Neural crest cell (in vitro differentiated cells): ENCODE results near the gene PPP1R26. TPM values are rescaled to one million over a fixed set of nuclear protein-coding genes. Genes with fewer than 3 reads are reported as not detected.

Experiments
- DNase-seq: peaks from one replicate; pipeline ENCODE4 v3.0.0; 2021; ENCODE audit warnings: low read depth, mixed read lengths, low spot score
- H3K27ac Mint-ChIP-seq: one replicate; pipeline ENCODE4 v1.8.0; 2021; ENCODE audit warnings: mild to moderate bottlenecking, mixed read lengths; ENCODE audit not compliant: unreplicated experiment
- H3K27me3 Mint-ChIP-seq: 2 replicates; pipeline ENCODE4 v1.8.0; 2021; ENCODE audit warnings: low read depth, mild to moderate bottlenecking, mixed read lengths
- H3K36me3 Mint-ChIP-seq: 2 replicates; pipeline ENCODE4 v1.8.0; 2021; ENCODE audit warnings: low read depth, mild to moderate bottlenecking, mixed read lengths
- H3K4me1 Mint-ChIP-seq: 2 replicates; pipeline ENCODE4 v1.8.0; 2021; ENCODE audit warnings: mixed read lengths
- H3K4me3 Mint-ChIP-seq: one replicate; pipeline ENCODE4 v1.8.0; 2021; ENCODE audit warnings: mild to moderate bottlenecking, mixed read lengths
- H3K9me3 Mint-ChIP-seq: 2 replicates; pipeline ENCODE4 v1.8.0; 2021; ENCODE audit warnings: mixed read lengths
- CTCF ChIP-seq: fragments of 200-600 bp; sonication (generic); conservative IDR thresholded peaks from 2 replicates; pipeline ENCODE4 v1.5.0; 2021; ENCODE audit warnings: antibody characterized with exemption, mild to moderate bottlenecking
- total RNA-seq: library from RNA; stranded (reverse); gene quantifications from 2 replicates; pipeline ENCODE4 v1.2.1, GENCODE V29; 2021

PPP1R26 gene
- total RNA-seq, 1 donor from 2014 or later: 27.5 TPM

- Mint-ChIP-seq H3K36me3 (no peaks in the 10 kb centered on the region), H3K27me3 (no peaks in the 10 kb centered on the region), H3K27ac (no peak overlapping the region), H3K4me3 (no peak overlapping the region), H3K9me3 (no peaks in the 10 kb centered on the region), H3K4me1 (no peaks in the 10 kb centered on the region)
- TF ChIP-seq CTCF: no peak
- DNase-seq: no peak
These were observed 8.9 kb downstream of the PPP1R26 start for GRCh38 chr9:135488527-135488926.

GRCh38 chr9:135489188-135489906 lies 9.8 kb downstream of the PPP1R26 start:
- no peak overlapping the region for H3K4me3 Mint-ChIP-seq
- no peaks in the 10 kb centered on the region for H3K36me3 Mint-ChIP-seq
- H3K27me3 Mint-ChIP-seq: no peaks in the 10 kb centered on the region
- H3K9me3 Mint-ChIP-seq: no peaks in the 10 kb centered on the region
- no peaks in the 10 kb centered on the region for H3K4me1 Mint-ChIP-seq
- DNase-seq: no peak
- no peak overlapping the region for H3K27ac Mint-ChIP-seq
- TF ChIP-seq CTCF: no peak

- no peak for DNase-seq
- Mint-ChIP-seq H3K9me3 (no peaks in the 10 kb centered on the region), H3K27ac (no peak overlapping the region), H3K27me3 (no peaks in the 10 kb centered on the region), H3K36me3 (no peaks in the 10 kb centered on the region), H3K4me1 (no peaks in the 10 kb centered on the region), H3K4me3 (no peak overlapping the region)
- no peak for TF ChIP-seq CTCF
These were observed 10.7 kb downstream of the PPP1R26 start for GRCh38 chr9:135490166-135490870.

GRCh38 chr9:135490980-135491464 lies 11.4 kb downstream of the PPP1R26 start:
- Mint-ChIP-seq H3K4me1 (no peaks in the 10 kb centered on the region), H3K9me3 (no peaks in the 10 kb centered on the region), H3K27me3 (no peaks in the 10 kb centered on the region), H3K36me3 (no peaks in the 10 kb centered on the region), H3K4me3 (no peak overlapping the region), H3K27ac (no peak overlapping the region)
- TF ChIP-seq CTCF: no peak
- DNase-seq: no peak

- Mint-ChIP-seq H3K27ac (no peak overlapping the region), H3K4me3 (no peak overlapping the region), H3K27me3 (no peaks in the 10 kb centered on the region), H3K36me3 (no peaks in the 10 kb centered on the region), H3K4me1 (no peaks in the 10 kb centered on the region), H3K9me3 (no peaks in the 10 kb centered on the region)
- no peak for DNase-seq
- no peak for TF ChIP-seq CTCF
These were observed 12.2 kb downstream of the PPP1R26 start for GRCh38 chr9:135491764-135492163.
